Activated naive CD8-positive, alpha-beta T cell treated with anti-CD3 and anti-CD28 coated beads, Interleukin-2, amount 50 U/mL, for 24 hours (primary cell): ENCODE measurements around the gene TYMP.

Experiments
- ATAC-seq: fragments of 150-1000 bp; cut with Tn5 transposase; one replicate; pipeline ENCODE4 v1.10.0; 2021
- DNase-seq: peaks from one replicate; pipeline ENCODE4 v3.0.0; 2021
- H3K27ac Mint-ChIP-seq: one replicate; pipeline ENCODE4 v1.8.0; 2021; ENCODE audit warnings: mild to moderate bottlenecking, mixed read lengths
- H3K27me3 Mint-ChIP-seq: one replicate; pipeline ENCODE4 v1.8.0; 2021; ENCODE audit warnings: mixed read lengths
- H3K36me3 Mint-ChIP-seq: one replicate; pipeline ENCODE4 v1.8.0; 2021; ENCODE audit warnings: low read depth, mixed read lengths
- H3K4me1 Mint-ChIP-seq: one replicate; pipeline ENCODE4 v1.8.0; 2021; ENCODE audit warnings: mixed read lengths
- H3K4me3 Mint-ChIP-seq: one replicate; pipeline ENCODE4 v1.8.0; 2021; ENCODE audit warnings: mild to moderate bottlenecking, moderate library complexity, mixed read lengths
- H3K9me3 Mint-ChIP-seq: one replicate; pipeline ENCODE4 v1.8.0; 2021; ENCODE audit warnings: mixed read lengths

TYMP gene

DNA sequence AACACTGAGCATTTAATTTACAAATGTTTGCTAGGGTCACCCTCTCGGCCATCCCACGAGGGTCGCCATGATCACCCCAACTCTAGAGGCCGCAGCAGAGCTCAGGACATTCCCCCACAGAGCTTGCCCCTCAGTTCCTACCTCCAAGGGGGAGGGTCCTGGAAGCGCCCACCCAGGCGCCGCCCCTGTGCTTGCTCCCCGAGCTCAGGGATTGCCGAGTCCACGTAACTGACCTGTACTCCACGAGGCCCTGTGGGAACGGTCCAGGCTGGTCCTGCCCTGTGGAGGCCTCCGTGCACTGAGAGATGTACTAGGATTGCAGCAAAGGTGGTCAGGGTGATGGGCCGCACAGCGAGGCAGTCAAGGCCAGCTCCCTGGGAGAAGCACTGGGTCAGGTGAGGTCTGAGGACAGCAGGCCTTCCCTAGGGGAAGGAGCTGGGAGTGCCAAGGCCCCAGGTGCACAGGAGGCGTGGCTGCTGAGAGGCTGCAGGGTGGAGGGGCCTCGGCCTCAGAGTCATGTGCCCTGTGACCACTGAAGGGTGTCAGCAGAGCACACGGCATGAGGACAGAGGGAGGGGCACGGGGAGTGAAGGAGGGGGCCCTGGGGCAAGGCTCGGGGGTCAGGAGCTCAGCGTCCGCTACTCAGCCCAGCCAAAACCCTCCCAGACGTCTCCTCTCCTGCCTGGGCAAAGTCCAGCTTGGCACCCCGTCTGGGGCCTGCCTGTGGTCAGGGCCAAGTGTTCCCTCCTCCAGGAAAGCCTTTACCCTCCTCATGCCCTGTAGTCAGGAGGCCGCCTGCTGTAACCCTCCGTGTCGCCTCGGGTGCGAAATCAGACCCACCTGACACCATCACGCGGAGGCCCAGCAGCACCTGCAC is 45.6 kb downstream of the TYMP start:
- H3K4me3 Mint-ChIP-seq: no peak overlapping the region
- H3K27me3 Mint-ChIP-seq: peaks cover 9% of the 10 kb centered on the region
- no peaks in the 10 kb centered on the region for H3K36me3 Mint-ChIP-seq
- H3K9me3 Mint-ChIP-seq: no peaks in the 10 kb centered on the region
- H3K27ac Mint-ChIP-seq: no peak overlapping the region
- no peak for DNase-seq
- H3K4me1 Mint-ChIP-seq: peaks cover 5% of the 10 kb centered on the region
- no peak for ATAC-seq

DNA sequence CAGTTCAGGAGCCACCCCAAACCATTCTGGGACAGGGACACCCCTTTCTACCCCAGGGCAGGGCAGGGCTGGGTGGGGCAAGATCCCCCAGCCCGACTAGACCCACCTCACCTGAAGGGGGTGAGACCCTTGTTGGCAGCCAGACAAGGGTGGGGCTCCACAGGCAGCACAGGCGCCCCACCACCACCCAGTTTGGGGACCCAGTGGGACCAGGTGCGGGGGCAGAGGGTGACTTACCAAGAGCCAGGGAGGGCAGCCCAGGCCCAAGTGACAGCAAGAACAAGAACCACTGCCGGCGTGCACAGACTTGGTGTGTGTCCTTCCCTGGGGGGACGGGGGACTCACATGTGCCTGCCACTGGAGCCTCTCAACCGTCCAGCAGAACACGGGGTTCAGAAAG is 46.3 kb downstream of the TYMP start:
- H3K36me3 Mint-ChIP-seq: no peaks in the 10 kb centered on the region
- DNase-seq (no peak), ATAC-seq (no peak)
- no peaks in the 10 kb centered on the region for H3K9me3 Mint-ChIP-seq
- no peak overlapping the region for H3K4me3 Mint-ChIP-seq
- H3K27me3 Mint-ChIP-seq: peaks cover 9% of the 10 kb centered on the region
- no peak overlapping the region for H3K27ac Mint-ChIP-seq
- H3K4me1 Mint-ChIP-seq: peaks cover 5% of the 10 kb centered on the region

DNA sequence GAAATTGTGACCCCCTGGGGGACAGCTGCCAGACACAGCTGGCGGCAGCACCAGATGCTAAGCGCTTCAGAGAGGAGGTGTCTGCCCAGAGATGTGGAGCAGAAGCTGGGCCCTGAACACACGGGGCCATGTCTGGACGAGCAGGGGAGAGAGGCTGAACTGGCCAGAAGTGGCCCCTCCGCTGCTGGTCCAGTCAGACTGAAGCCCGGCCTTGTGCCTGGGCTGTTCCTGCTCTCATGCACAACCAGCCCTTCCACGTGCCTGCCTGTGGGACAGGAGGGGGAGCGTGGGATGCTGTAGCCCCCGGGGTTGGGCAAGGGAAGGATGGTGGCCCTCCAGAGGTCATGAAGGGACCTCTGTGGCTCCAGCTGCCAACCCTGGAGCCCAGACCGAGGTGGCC is 46.7 kb downstream of the TYMP start:
- Mint-ChIP-seq H3K36me3 (no peaks in the 10 kb centered on the region), H3K4me1 (peaks cover 5% of the 10 kb centered on the region), H3K9me3 (no peaks in the 10 kb centered on the region), H3K27me3 (peaks cover 9% of the 10 kb centered on the region), H3K4me3 (peak overlapping the region; percentile 24), H3K27ac (no peak overlapping the region)
- ATAC-seq (no peak), DNase-seq (no peak)

DNA sequence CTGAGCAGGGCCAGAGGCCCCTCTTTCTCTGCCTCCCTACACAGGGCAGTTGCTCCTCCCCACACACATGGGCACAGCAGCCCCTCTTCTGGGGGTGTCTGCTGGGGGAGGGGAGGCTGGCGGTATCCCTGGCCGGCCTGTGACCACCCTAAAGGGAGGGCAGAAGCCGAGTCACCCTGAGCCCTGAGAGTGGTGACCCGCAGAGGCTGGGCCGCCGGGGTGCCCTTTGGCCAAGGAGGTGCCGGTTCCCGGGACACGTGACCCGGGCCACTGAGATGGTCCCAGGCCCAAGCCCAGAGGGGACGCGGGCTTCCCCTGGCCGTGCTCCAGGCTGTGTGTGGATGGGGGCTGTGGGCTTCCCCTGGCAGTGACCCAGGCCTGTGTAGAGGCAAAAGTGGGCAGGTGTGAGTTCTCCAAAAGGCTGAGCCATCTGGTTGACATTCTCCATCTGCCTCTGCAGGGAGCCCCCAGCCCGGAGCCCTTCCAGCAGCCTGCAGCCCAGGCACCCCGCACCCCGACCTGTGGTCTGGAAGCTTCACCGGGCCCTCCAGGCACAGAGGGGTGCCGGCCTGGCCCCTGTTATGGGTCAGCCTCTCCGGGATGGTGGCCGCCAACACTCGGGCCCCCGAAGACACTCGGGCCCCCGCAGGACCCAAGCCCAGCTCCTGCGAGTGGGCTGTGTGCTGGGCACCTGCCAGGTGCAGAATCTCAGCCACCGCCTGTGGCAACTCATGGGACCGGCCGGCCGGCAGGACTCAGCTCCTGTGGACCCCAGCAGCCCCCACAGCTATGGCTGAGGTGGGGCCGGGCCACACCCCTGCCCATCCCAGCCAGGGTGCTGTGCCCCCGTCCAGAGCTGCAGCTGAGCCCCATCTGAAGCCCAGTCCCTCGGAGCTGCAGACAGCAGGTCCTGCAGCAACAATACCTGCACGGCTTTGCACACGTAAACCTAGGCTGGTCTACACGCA is 47.4 kb downstream of the TYMP start:
- peak; percentile 7 for ATAC-seq
- Mint-ChIP-seq H3K27ac (no peak overlapping the region), H3K27me3 (peaks cover 9% of the 10 kb centered on the region)

DNA sequence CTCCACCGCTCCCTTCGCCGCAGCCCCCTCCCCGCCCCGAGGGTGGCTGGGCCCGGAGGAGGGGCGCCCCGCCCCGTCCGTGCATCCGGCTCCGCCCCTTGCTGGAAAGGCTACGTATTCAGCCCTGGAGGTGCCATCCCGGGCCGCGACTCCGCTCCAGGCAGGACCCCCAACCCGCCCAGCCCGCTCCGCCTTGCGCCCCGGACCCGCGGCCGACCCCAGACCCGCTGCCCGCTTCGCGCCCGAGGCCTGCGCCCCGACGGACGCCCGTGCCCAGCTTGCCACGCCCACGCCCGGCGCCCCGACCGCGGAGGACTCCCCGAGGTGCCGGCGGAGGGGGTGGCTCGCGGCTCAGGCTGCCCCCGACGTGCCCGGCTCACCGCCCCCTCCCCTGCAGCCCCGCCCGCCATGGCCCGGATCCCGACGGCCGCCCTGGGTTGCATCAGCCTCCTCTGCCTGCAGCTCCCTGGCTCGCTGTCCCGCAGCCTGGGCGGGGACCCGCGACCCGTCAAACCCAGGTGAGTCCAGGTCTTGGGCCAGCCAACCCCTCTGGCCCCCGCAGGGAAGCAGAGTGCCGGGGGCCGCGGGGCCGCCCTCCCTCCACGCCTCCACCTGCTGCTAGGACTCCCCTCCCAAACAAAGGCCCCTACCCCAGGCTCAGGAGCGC is 48.2 kb downstream of the TYMP start, which contains the start of gene ADM2:
Gene ADM2 (plus strand): TSS at position 104 of the 667 bp plus-strand sequence. CDS start 305 bp downstream, at position 409.
- Mint-ChIP-seq H3K4me1 (peaks cover 5% of the 10 kb centered on the region), H3K4me3 (peak within 1 kb of the TSS; percentile 75), H3K27me3 (peaks cover 9% of the 10 kb centered on the region), H3K27ac (no peak within 1 kb of the TSS), H3K9me3 (no peaks in the 10 kb centered on the region), H3K36me3 (no peaks in the 10 kb centered on the region)
- DNase-seq: peak; percentile 75
- ATAC-seq: peak; percentile 65

More for the DNA sequence above, 47.4 kb downstream of the TYMP start:
- Mint-ChIP-seq H3K4me3 (peak overlapping the region; percentile 75), H3K4me1 (peaks cover 5% of the 10 kb centered on the region), H3K9me3 (no peaks in the 10 kb centered on the region), H3K36me3 (no peaks in the 10 kb centered on the region)
- DNase-seq: no peak

DNA sequence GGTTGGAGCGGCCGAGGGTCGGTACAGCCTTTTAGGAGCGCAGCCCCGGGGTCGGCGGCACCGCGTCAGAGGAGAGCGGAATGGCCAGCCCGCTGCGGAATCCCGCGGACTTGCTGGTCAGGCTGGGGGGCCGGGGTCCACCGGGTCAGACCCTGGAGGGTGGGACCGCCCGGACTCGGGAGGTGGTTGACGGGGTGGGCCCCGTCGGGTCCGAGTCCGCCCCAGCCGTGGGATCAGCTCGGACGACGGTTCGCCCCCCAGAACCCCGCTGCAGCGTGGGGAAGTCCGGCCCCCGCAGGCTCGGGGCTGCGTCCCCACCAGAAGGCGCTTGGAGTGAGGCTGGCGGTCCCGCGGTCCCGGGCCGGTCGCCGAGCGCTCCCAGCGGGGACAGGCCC is 48.8 kb downstream of the TYMP start:
- H3K36me3 Mint-ChIP-seq: no peaks in the 10 kb centered on the region
- no peak for DNase-seq
- peaks cover 5% of the 10 kb centered on the region for H3K4me1 Mint-ChIP-seq
- ATAC-seq: no peak
- no peaks in the 10 kb centered on the region for H3K9me3 Mint-ChIP-seq
- peak overlapping the region; percentile 67 for H3K4me3 Mint-ChIP-seq
- no peak overlapping the region for H3K27ac Mint-ChIP-seq
- peaks cover 7% of the 10 kb centered on the region for H3K27me3 Mint-ChIP-seq

DNA sequence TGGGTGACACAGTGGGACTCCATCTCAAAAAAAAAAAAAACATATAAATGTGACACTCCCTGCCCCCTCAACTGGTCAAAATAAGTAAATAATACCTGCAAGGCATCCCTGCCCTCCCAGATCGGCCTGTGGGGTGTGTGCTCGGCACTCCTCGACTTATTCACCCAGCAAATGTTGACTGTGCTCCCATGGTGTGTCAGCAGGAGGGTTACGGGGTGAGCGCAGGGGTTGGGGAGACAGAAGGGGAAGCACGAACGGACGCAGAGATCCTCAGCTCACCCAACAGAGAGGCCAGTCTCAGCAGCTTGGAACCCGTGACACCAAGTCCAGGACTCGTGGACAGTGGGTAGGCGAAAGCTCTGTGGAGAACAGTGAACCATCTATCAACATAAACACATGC is 50.1 kb downstream of the TYMP start:
- Mint-ChIP-seq H3K27me3 (peaks cover 7% of the 10 kb centered on the region), H3K27ac (no peak overlapping the region), H3K4me3 (peak overlapping the region; percentile 67), H3K36me3 (no peaks in the 10 kb centered on the region), H3K4me1 (peaks cover 6% of the 10 kb centered on the region), H3K9me3 (no peaks in the 10 kb centered on the region)
- DNase-seq (no peak), ATAC-seq (no peak)

DNA sequence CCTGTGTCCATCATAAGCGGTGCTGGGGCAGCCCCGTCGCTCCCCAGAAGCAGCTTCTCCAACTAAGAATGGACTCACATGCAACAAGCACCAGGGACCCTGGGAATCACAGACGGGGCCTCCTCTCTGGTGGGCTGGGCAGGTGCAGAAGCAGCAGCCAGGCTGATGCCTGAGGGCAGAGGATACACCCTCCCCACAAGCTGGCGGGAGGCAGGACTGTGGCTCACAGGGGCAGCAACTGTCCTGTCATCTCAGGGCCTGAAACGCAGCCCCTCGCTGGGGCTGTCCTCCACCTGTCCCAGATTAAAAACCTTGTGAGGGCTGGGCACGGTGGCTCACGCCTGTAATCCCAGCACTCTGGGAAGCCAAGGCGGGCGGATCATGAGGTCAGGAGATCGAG is 51.9 kb downstream of the TYMP start:
- Mint-ChIP-seq H3K36me3 (no peaks in the 10 kb centered on the region), H3K27ac (no peak overlapping the region), H3K9me3 (no peaks in the 10 kb centered on the region), H3K4me3 (no peak overlapping the region), H3K27me3 (peaks cover 7% of the 10 kb centered on the region), H3K4me1 (peaks cover 19% of the 10 kb centered on the region)
- DNase-seq: no peak
- no peak for ATAC-seq

DNA sequence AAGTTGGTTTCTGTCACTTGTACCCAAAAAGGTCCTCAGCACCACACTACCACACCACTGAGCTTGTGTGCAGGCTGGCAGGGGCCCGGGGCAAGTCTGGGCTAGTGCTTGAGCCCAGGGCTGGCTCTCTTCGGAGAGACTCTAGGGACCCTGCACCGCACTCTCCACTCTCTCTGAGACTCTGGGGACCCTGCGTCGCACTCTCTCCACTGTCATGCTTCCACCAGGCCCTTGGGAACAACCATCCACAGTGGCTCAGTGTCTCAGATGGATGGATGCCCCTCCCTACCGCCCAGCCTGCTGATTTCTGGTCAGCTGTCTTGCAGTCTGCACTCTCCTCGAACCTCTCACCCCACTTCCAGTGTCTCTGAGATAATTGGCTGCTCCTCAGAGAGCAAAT is 52.9 kb downstream of the TYMP start:
- Mint-ChIP-seq H3K9me3 (no peaks in the 10 kb centered on the region), H3K27me3 (peaks cover 7% of the 10 kb centered on the region), H3K36me3 (no peaks in the 10 kb centered on the region), H3K27ac (no peak overlapping the region), H3K4me1 (peaks cover 29% of the 10 kb centered on the region), H3K4me3 (peak overlapping the region; percentile 45)
- ATAC-seq: no peak
- no peak for DNase-seq
